HCT116 (cell line): ENCODE data around the gene IL4. TPM values are rescaled to one million over a fixed set of nuclear protein-coding genes. Genes with fewer than 3 reads are reported as not detected.

Experiments
- ATAC-seq: fragments of 200-7000 bp; cut with Tn5 transposase; 2 replicates; pipeline ENCODE4 v1.9.1; 2020; ENCODE audit warnings: mild to moderate bottlenecking, moderate library complexity
- BruUV-seq: library from RNA; stranded (reverse); fragments of 400-500 nt; replicated peaks from 2 replicates; lab custom pipeline; 2021; lab: Mats Ljungman, UMichigan
- CTCF ChIA-PET: fragments of 300-600 bp; sonication (Branson Sonifier 250); formaldehyde crosslinking; loops from one replicate; lab custom pipeline; 2021; ENCODE audit warnings: antibody characterized with exemption; lab: Charles Lee
- POLR2A ChIA-PET: fragments of 300-600, 350-600 bp; sonication (Branson Sonifier 250); formaldehyde crosslinking; loops from one replicate; lab custom pipeline; 2021; ENCODE audit warnings: antibody characterized with exemption; lab: Charles Lee
- RAD21 ChIA-PET, 2 experiments: fragments of 300-600 bp; sonication (Branson Sonifier 250); formaldehyde crosslinking; loops; one replicate each; lab custom pipeline; 2023; ENCODE audit warnings: low total read pairs in 2 of 2; ENCODE audit not compliant: uncharacterized antibody in 2 of 2, unreplicated experiment in 2 of 2, low non-redundant PET in 1 of 2; lab: Charles Lee
- DNase-seq: peaks from one replicate; pipeline ENCODE4 v3.0.0-alpha.2; 2010; ENCODE audit warnings: low read depth, low spot score
- H2AFZ ChIP-seq: fragments of 200-600 bp; shearing (Covaris generic), sonication (generic); 2 replicates; pipeline ENCODE4 v1.6.1; 2017; ENCODE audit warnings: low read depth, mixed run types, mixed read lengths, antibody characterized with exemption, low read length; ENCODE audit not compliant: poor library complexity, severe bottlenecking
- H3K27ac ChIP-seq: 2 replicates; pipeline ENCODE4 v1.5.1; 2012; ENCODE audit warnings: low read depth, low read length
- H3K27me3 ChIP-seq: fragments of 200-600 bp; sonication (generic); 2 replicates; pipeline ENCODE4 v1.6.1; 2016; ENCODE audit warnings: mixed run types, low read length, mixed read lengths; ENCODE audit not compliant: insufficient read depth
- H3K36me3 ChIP-seq, 2 experiments: fragments of 200-500 bp in 1 of 2; fragments of 200-600 bp in 1 of 2; sonication (Bioruptor generic) in 1 of 2; sonication (generic) in 1 of 2; 2 replicates each; pipeline versions ENCODE4 v1.5.1 to v1.6.1; 2014 to 2016; ENCODE audit warnings: low read length in 2 of 2, inconsistent platforms in 1 of 2, mixed read lengths in 1 of 2, mixed run types in 1 of 2; ENCODE audit not compliant: insufficient read depth in 2 of 2, control insufficient read depth in 1 of 2
- H3K4me1 ChIP-seq, 2 experiments: fragments of 200-600 bp in 1 of 2; sonication (generic) in 1 of 2; 2 replicates each; pipeline versions ENCODE4 v1.5.1 to v1.6.1; 2012 to 2017; ENCODE audit warnings: low read length in 2 of 2, inconsistent platforms in 1 of 2, mild to moderate bottlenecking in 1 of 2, mixed read lengths in 1 of 2, mixed run types in 1 of 2, moderate library complexity in 1 of 2; ENCODE audit not compliant: insufficient read depth in 2 of 2, control insufficient read depth in 1 of 2
- H3K4me2 ChIP-seq: fragments of 200-600 bp; sonication (generic); 2 replicates; pipeline ENCODE4 v1.6.1; 2017; ENCODE audit warnings: mixed run types, low read length, mixed read lengths
- H3K4me3 ChIP-seq, 2 experiments: fragments of 200-600 bp in 1 of 2; sonication (generic) in 1 of 2; replicated peaks in 1 of 2; 2 replicates each; pipeline ENCODE4 v1.5.1; 2011 to 2016; ENCODE audit warnings: low read length in 2 of 2, control low read depth in 1 of 2, low read depth in 1 of 2, mild to moderate bottlenecking in 1 of 2, mixed read lengths in 1 of 2, mixed run types in 1 of 2
- H3K79me2 ChIP-seq: fragments of 200-600 bp; sonication (generic); 2 replicates; pipeline ENCODE4 v1.6.1; 2017; ENCODE audit warnings: mild to moderate bottlenecking, mixed run types, low read length, moderate library complexity, mixed read lengths; ENCODE audit not compliant: insufficient read depth
- H3K9ac ChIP-seq: fragments of 200-600 bp; sonication (generic); 2 replicates; pipeline ENCODE4 v1.6.1; 2016; ENCODE audit warnings: low read length, mixed read lengths
- H3K9me2 ChIP-seq: fragments of 200-600 bp; sonication (generic), shearing (Covaris generic); 2 replicates; pipeline ENCODE4 v1.6.1; 2017; ENCODE audit warnings: mixed run types, mild to moderate bottlenecking, moderate library complexity; ENCODE audit not compliant: insufficient read depth
- H3K9me3 ChIP-seq, 2 experiments: fragments of 200-500 bp in 1 of 2; fragments of 200-600 bp in 1 of 2; sonication (Bioruptor generic) in 1 of 2; sonication (generic) in 1 of 2; 2 replicates each; pipeline ENCODE4 v1.6.1; 2014 to 2017; ENCODE audit warnings: low read length in 2 of 2, mixed read lengths in 2 of 2, inconsistent platforms in 1 of 2, low read depth in 1 of 2, mild to moderate bottlenecking in 1 of 2, mixed run types in 1 of 2, moderate library complexity in 1 of 2; ENCODE audit not compliant: control insufficient read depth in 1 of 2, insufficient read depth in 1 of 2
- H4K20me1 ChIP-seq: fragments of 200-600 bp; sonication (generic), shearing (Covaris generic); 2 replicates; pipeline ENCODE4 v1.6.1; 2017; ENCODE audit warnings: mixed run types, mild to moderate bottlenecking, moderate library complexity; ENCODE audit not compliant: insufficient read depth
- ATF3 ChIP-seq: IDR thresholded peaks from 2 replicates; pipeline ENCODE4 v1.6.1; 2012
- CEBPB ChIP-seq: IDR thresholded peaks from 2 replicates; pipeline ENCODE4 v1.6.1; 2012; ENCODE audit warnings: low read depth
- EGR1 ChIP-seq: IDR thresholded peaks from 2 replicates; pipeline ENCODE4 v1.6.1; 2012; ENCODE audit warnings: low read depth
- EZH2 ChIP-seq: fragments of 200-600 bp; sonication (generic); IDR thresholded peaks from 2 replicates; pipeline ENCODE4 v1.6.1; 2017; ENCODE audit warnings: antibody characterized with exemption, mixed run types
- EZH2phosphoT487 ChIP-seq: fragments of 200-600 bp; IDR thresholded peaks from 2 replicates; pipeline ENCODE4 v1.6.1; 2018; ENCODE audit warnings: antibody characterized with exemption, borderline replicate concordance
- FOSL1 ChIP-seq: IDR thresholded peaks from 2 replicates; pipeline ENCODE4 v1.6.1; 2012; ENCODE audit warnings: low read depth
- JUND ChIP-seq: IDR thresholded peaks from 2 replicates; pipeline ENCODE4 v1.6.1; 2012
- POLR2A ChIP-seq: IDR thresholded peaks from 2 replicates; pipeline ENCODE4 v1.7.0; 2011; ENCODE audit warnings: borderline replicate concordance; ENCODE audit not compliant: insufficient read depth, insufficient read length; ENCODE audit errors: extremely low read depth
- POLR2AphosphoS5 ChIP-seq: IDR thresholded peaks from 2 replicates; pipeline ENCODE4 v1.6.1; 2011; ENCODE audit warnings: mild to moderate bottlenecking, low read depth, low read length, moderate library complexity
- SIN3A ChIP-seq: IDR thresholded peaks from 2 replicates; pipeline ENCODE4 v1.6.1; 2012; ENCODE audit warnings: low read depth
- SRF ChIP-seq: IDR thresholded peaks from 2 replicates; pipeline ENCODE4 v1.6.1; 2012; ENCODE audit warnings: low read depth
- TCF7L2 ChIP-seq: IDR thresholded peaks from 2 replicates; pipeline ENCODE4 v1.7.0; 2011; ENCODE audit warnings: borderline replicate concordance, inconsistent platforms; ENCODE audit not compliant: insufficient read depth, insufficient read length; ENCODE audit errors: extremely low read depth
- YY1 ChIP-seq: IDR thresholded peaks from 2 replicates; pipeline ENCODE4 v1.6.1; 2011; ENCODE audit warnings: low read length, low read depth, moderate library complexity, mild to moderate bottlenecking; ENCODE audit not compliant: insufficient replicate concordance; ENCODE audit errors: extremely low read depth
- ZBTB33 ChIP-seq: IDR thresholded peaks from 2 replicates; pipeline ENCODE4 v1.6.1; 2011; ENCODE audit warnings: mild to moderate bottlenecking, low read length, moderate library complexity; ENCODE audit not compliant: insufficient replicate concordance; ENCODE audit errors: extremely low read depth
- ZFX ChIP-seq: fragments of 450-650 bp; IDR thresholded peaks from 2 replicates; pipeline ENCODE4 v1.6.1; 2017
- ZNF274 ChIP-seq: fragments of 200-500 bp; sonication (Bioruptor generic); IDR thresholded peaks from 2 replicates; pipeline ENCODE4 v1.6.1; 2014; ENCODE audit warnings: mild to moderate bottlenecking, low read depth, low read length, inconsistent platforms
- intact Hi-C: fragments of 100-400 bp; cut with micrococcal nuclease; formaldehyde crosslinking; loops from 2 replicates; pipeline ENCODE4 v1.10.0; 2022
- total RNA-seq: library from RNA; stranded (reverse); gene quantifications from one replicate; pipeline ENCODE4 v1.2.1, GENCODE V29; 2021; ENCODE audit not compliant: unreplicated experiment

IL4 gene
- total RNA-seq, 1 experiment from 2014 or later, result not detected

- Histone ChIP-seq H3K27ac (no peak overlapping the region), H4K20me1 (no peaks in the 10 kb centered on the region), H3K36me3 (no peaks in the 10 kb centered on the region), H3K9me3 (no peaks in the 10 kb centered on the region), H3K79me2 (no peaks in the 10 kb centered on the region), H3K4me1 (no peaks in the 10 kb centered on the region), H3K9ac (no peak overlapping the region), H3K9me2 (no peaks in the 10 kb centered on the region), H3K4me2 (no peak overlapping the region), H3K4me3 (no peak overlapping the region), H3K27me3 (no peaks in the 10 kb centered on the region), H2AFZ (no peak overlapping the region)
- TF ChIP-seq YY1, result no peak
- TF ChIP-seq POLR2AphosphoS5, result no peak
- no peak for TF ChIP-seq FOSL1
- no peak for TF ChIP-seq SRF
- TF ChIP-seq ZFX, result no peak
- TF ChIP-seq TCF7L2, result no peak
- TF ChIP-seq EGR1, result no peak
- no peak for TF ChIP-seq ATF3
- no peak for TF ChIP-seq SIN3A
- no peak for TF ChIP-seq ZNF274
- no peak for TF ChIP-seq JUND
- no peak for TF ChIP-seq EZH2phosphoT487
- TF ChIP-seq CEBPB, result no peak
- TF ChIP-seq POLR2A, result no peak
- no peak for TF ChIP-seq ZBTB33
- no peak for TF ChIP-seq EZH2
- no peak for DNase-seq
- RAD21 ChIA-PET, result no interaction called here
- POLR2A ChIA-PET, result no interaction called here
- BruUV-seq, result no TSS peak
- CTCF ChIA-PET, result no interaction called here
- no peak for ATAC-seq
- intact Hi-C loops, result no loop called here
Measured at GRCh38 chr5:132659598-132660493, 13.9 kb upstream of the IL4 start.
